PC-9 (cell line): ENCODE measurements around the gene HHIPL1. TPM values are rescaled to one million over a fixed set of nuclear protein-coding genes. Genes with fewer than 3 reads are reported as not detected.

Experiments
- BruUV-seq: library from RNA; stranded (reverse); fragments of 400-500 nt; replicated peaks from 2 replicates; lab custom pipeline; 2021; lab: Mats Ljungman, UMichigan
- CTCF ChIA-PET: fragments of 300-600 bp; sonication (Branson Sonifier 250); formaldehyde crosslinking; loops from one replicate; lab custom pipeline; 2022; ENCODE audit warnings: antibody characterized with exemption; lab: Charles Lee
- POLR2A ChIA-PET: fragments of 300-600 bp; sonication (Branson Sonifier 250); formaldehyde crosslinking; loops from one replicate; lab custom pipeline; 2022; ENCODE audit warnings: antibody characterized with exemption; ENCODE audit not compliant: unreplicated experiment; lab: Charles Lee
- DNase-seq, 2 experiments: peaks; one replicate each; pipeline versions ENCODE4 v3.0.0 to v3.0.0-alpha.2; 2015 to 2022; ENCODE audit warnings: mixed read lengths in 1 of 2
- H2AFZ ChIP-seq: fragments of 200-600 bp; sonication (generic); 2 replicates; pipeline ENCODE4 v1.8.1; 2017; ENCODE audit warnings: antibody characterized with exemption
- H3F3A ChIP-seq: fragments of 200-600 bp; sonication (generic); 2 replicates; pipeline ENCODE4 v1.8.1; 2017; ENCODE audit warnings: antibody characterized with exemption, mild to moderate bottlenecking, low read depth; ENCODE audit not compliant: insufficient read depth
- H3K27ac ChIP-seq: fragments of 200-600 bp; sonication (generic); 2 replicates; pipeline ENCODE4 v1.6.1; 2016; ENCODE audit warnings: mixed run types
- H3K27me3 ChIP-seq: fragments of 200-600 bp; sonication (generic); 2 replicates; pipeline ENCODE4 v1.6.1; 2016; ENCODE audit warnings: low read depth, mixed run types; ENCODE audit not compliant: insufficient read depth
- H3K36me3 ChIP-seq: fragments of 200-600 bp; sonication (generic); 2 replicates; pipeline ENCODE4 v1.6.1; 2016; ENCODE audit warnings: low read depth, mixed run types
- H3K4me1 ChIP-seq: fragments of 200-600 bp; sonication (generic); replicated peaks from 2 replicates; pipeline ENCODE4 v1.6.1; 2016; ENCODE audit warnings: mixed run types; ENCODE audit not compliant: insufficient read depth
- H3K4me2 ChIP-seq: fragments of 200-600 bp; sonication (generic); 2 replicates; pipeline ENCODE4 v1.6.1; 2017; ENCODE audit warnings: mixed run types
- H3K4me3 ChIP-seq: fragments of 200-600 bp; sonication (generic); 2 replicates; pipeline ENCODE4 v1.6.1; 2016; ENCODE audit warnings: mixed run types
- H3K79me2 ChIP-seq: fragments of 200-600 bp; sonication (generic); 2 replicates; pipeline ENCODE4 v1.6.1; 2017; ENCODE audit warnings: low read depth, mixed run types
- H3K9me2 ChIP-seq: fragments of 200-600 bp; sonication (generic); 2 replicates; pipeline ENCODE4 v1.8.1; 2017; ENCODE audit warnings: mild to moderate bottlenecking; ENCODE audit not compliant: insufficient read depth
- H3K9me3 ChIP-seq: fragments of 200-600 bp; sonication (generic); 2 replicates; pipeline ENCODE4 v1.8.1; 2016; ENCODE audit warnings: low read depth; ENCODE audit not compliant: insufficient read depth
- H4K20me1 ChIP-seq: fragments of 200-600 bp; sonication (generic); 2 replicates; pipeline ENCODE4 v1.8.1; 2017; ENCODE audit not compliant: insufficient read depth
- EZH2 ChIP-seq: fragments of 200-600 bp; sonication (generic); IDR thresholded peaks from 2 replicates; pipeline ENCODE4 v1.8.0; 2017; ENCODE audit warnings: antibody characterized with exemption, low read depth
- intact Hi-C: fragments of 100-400 bp; cut with micrococcal nuclease; formaldehyde crosslinking; loops from one replicate; pipeline ENCODE4 v1.10.0; 2022; ENCODE audit not compliant: unreplicated experiment
- total RNA-seq: library from RNA; stranded (reverse); gene quantifications from 2 replicates; pipeline ENCODE4 v1.2.3, GENCODE V29; 2021
- TF ChIP-seq, protein P1 (sequence below): fragments of 200-600 bp; sonication (generic); conservative IDR thresholded peaks from 2 replicates; pipeline ENCODE4 v1.6.1; 2017; ENCODE audit warnings: mixed run types, antibody characterized with exemption, mild to moderate bottlenecking, moderate library complexity

The HHIPL1 gene
- total RNA-seq, 1 experiment from 2014 or later = 0.28 TPM

DNA sequence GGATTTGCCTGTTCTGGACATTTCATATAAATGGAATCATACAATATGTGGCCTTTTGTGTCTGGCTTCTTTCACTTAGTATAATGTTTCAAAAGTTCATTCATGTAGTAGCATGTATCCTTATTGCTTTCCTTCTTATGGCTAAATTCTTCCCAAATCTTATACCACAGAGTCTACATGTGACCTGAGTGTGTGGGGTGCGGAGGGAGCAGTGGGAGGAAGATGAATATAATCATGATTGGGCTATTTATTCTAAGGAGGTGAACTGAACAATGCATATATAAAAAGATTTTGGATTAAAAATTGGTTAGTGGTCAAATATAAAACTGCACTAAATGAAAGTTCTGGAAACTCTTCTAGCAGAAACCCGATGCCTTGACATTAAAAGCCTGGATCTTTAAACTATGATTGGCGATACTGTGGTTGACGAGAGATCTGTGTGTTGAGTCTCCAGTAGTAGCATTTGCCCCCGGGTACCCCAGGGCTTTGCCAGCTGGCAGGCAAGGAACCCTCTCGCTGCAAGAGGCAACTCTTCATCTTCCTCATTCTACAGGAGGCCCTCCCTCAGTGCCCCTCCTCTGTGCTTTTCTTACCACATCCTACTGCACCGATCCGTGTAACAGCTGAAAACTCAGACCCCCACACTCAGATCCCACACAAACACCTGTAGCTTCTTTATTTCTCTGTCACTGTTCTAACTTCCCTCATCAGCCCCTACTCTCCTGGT lies 41.8 kb downstream of the HHIPL1 start:
- no peak overlapping the region for H3K4me3 ChIP-seq
- TF ChIP-seq EZH2 = no peak
- TF ChIP-seq, protein P1, sequence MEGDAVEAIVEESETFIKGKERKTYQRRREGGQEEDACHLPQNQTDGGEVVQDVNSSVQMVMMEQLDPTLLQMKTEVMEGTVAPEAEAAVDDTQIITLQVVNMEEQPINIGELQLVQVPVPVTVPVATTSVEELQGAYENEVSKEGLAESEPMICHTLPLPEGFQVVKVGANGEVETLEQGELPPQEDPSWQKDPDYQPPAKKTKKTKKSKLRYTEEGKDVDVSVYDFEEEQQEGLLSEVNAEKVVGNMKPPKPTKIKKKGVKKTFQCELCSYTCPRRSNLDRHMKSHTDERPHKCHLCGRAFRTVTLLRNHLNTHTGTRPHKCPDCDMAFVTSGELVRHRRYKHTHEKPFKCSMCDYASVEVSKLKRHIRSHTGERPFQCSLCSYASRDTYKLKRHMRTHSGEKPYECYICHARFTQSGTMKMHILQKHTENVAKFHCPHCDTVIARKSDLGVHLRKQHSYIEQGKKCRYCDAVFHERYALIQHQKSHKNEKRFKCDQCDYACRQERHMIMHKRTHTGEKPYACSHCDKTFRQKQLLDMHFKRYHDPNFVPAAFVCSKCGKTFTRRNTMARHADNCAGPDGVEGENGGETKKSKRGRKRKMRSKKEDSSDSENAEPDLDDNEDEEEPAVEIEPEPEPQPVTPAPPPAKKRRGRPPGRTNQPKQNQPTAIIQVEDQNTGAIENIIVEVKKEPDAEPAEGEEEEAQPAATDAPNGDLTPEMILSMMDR = no peak

DNA sequence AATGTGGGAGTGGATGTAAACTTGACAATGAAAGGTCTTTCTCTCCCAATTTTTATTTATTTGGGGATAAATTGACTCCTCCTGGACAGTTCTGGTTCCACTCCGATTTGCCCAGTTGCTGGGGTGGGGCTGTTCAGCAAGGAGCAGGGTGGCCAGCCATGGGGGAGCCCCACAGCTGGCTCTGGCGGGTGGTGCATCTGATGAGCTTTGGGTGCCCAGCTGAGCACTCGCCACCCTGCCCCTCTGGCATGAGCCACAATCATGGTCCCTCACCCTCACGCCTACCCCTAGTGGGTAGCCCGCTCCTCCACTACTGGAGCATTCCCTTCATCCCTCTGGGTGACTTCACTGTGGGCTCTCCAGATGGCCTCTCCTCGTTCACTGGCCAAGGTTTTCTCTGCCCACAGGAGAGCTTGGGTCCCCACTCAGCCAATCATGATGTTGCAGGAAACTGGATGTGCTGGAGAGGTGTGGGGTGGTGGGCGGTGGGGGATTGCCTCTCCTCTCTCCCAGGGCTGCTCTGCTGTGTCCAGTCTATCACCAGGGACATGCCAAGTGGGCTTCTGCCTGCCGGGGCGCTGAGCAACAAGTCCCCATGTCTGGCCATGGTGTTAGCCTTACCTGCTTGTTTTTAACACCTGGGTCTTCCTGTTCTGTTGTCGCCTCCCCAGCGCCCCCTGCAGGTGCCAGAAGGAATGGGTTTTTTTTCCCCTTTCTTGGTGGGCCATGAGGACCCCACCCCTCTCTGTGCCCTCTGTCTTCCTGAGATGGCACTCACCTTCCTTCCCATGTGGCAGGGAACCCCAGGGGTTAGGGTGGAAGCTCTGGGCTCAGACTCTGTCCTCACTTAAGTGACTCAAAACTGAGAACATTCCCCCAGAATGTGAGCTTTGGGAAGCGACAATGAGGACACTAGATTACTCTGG lies 42.6 kb downstream of the HHIPL1 start:
- TF ChIP-seq, protein P1 = peak; percentile 77
- TF ChIP-seq EZH2 = no peak
- no peak overlapping the region for H2AFZ ChIP-seq
- no peak overlapping the region for H3K4me2 ChIP-seq
- peaks cover 40% of the 10 kb centered on the region for H3K27me3 ChIP-seq
- no peaks in the 10 kb centered on the region for H3K9me2 ChIP-seq
- H3F3A ChIP-seq = no peaks in the 10 kb centered on the region
- no peaks in the 10 kb centered on the region for H4K20me1 ChIP-seq
- BruUV-seq = no TSS peak
- H3K27ac ChIP-seq = no peak overlapping the region
- no peak overlapping the region for H3K4me3 ChIP-seq
- CTCF ChIA-PET = no interaction called here
- H3K4me1 ChIP-seq = no peaks in the 10 kb centered on the region
- no peaks in the 10 kb centered on the region for H3K79me2 ChIP-seq
- H3K36me3 ChIP-seq = no peaks in the 10 kb centered on the region
- POLR2A ChIA-PET = no interaction called here
- no peaks in the 10 kb centered on the region for H3K9me3 ChIP-seq
- peak in 1 of 2 experiments; percentile 3 for DNase-seq
- intact Hi-C loops = loop anchor here (10.0 kb wide), 1 partner anchor 303 kb away; no protein-coding TSS in a partner anchor

More for the DNA sequence above, 41.8 kb downstream of the HHIPL1 start:
- Histone ChIP-seq H3K9me3 (no peaks in the 10 kb centered on the region), H3F3A (no peaks in the 10 kb centered on the region), H3K36me3 (no peaks in the 10 kb centered on the region), H3K9me2 (no peaks in the 10 kb centered on the region), H3K27me3 (peaks cover 35% of the 10 kb centered on the region), H3K27ac (no peak overlapping the region), H3K4me2 (no peak overlapping the region), H4K20me1 (no peaks in the 10 kb centered on the region), H3K4me1 (no peaks in the 10 kb centered on the region), H2AFZ (no peak overlapping the region), H3K79me2 (no peaks in the 10 kb centered on the region)
- POLR2A ChIA-PET = no interaction called here
- no peak for DNase-seq
- CTCF ChIA-PET = no interaction called here
- BruUV-seq = no TSS peak
- intact Hi-C loops = loop anchor here (10.0 kb wide), 1 partner anchor 302 kb away; no protein-coding TSS in a partner anchor

DNA sequence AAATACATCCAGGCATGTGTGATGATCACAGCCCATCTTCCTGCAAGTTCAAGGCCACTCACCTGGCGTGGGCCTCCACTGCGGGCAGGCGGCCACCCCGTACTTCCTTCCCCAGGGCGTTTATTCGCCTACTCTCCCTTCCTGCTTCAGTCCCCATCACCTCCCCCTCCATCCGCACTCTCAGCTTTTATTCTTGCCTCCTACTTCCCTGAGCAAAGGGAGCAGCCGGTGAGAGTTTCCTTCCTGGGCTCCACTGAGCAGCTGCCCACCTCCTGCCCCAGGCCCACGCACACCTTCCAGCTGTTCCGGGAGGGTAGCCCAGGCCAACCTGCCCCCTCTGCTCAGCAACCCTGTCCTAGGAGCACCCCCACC lies 43.3 kb downstream of the HHIPL1 start:
- BruUV-seq = no TSS peak
- no peak for DNase-seq
- no peaks in the 10 kb centered on the region for H3K4me1 ChIP-seq
- peaks cover 40% of the 10 kb centered on the region for H3K27me3 ChIP-seq
- CTCF ChIA-PET = no interaction called here
- intact Hi-C loops = loop anchor here (10.0 kb wide), 1 partner anchor 303 kb away; no protein-coding TSS in a partner anchor
- H3K9me2 ChIP-seq = no peaks in the 10 kb centered on the region
- no peaks in the 10 kb centered on the region for H3K79me2 ChIP-seq
- H3K27ac ChIP-seq = no peak overlapping the region
- H3K9me3 ChIP-seq = no peaks in the 10 kb centered on the region
- H4K20me1 ChIP-seq = no peaks in the 10 kb centered on the region
- no peaks in the 10 kb centered on the region for H3F3A ChIP-seq
- no peak overlapping the region for H3K4me2 ChIP-seq
- H3K36me3 ChIP-seq = no peaks in the 10 kb centered on the region
- no peak overlapping the region for H3K4me3 ChIP-seq
- TF ChIP-seq, protein P1 = no peak
- TF ChIP-seq EZH2 = no peak
- H2AFZ ChIP-seq = no peak overlapping the region
- POLR2A ChIA-PET = no interaction called here
